ENCODE measurements around the gene GPR108. TPM values are rescaled to one million over a fixed set of nuclear protein-coding genes. Genes with fewer than 3 reads are reported as not detected.

The GPR108 gene
- total RNA-seq, 1 donor from 2014 or later = 57.6 TPM

DNA sequence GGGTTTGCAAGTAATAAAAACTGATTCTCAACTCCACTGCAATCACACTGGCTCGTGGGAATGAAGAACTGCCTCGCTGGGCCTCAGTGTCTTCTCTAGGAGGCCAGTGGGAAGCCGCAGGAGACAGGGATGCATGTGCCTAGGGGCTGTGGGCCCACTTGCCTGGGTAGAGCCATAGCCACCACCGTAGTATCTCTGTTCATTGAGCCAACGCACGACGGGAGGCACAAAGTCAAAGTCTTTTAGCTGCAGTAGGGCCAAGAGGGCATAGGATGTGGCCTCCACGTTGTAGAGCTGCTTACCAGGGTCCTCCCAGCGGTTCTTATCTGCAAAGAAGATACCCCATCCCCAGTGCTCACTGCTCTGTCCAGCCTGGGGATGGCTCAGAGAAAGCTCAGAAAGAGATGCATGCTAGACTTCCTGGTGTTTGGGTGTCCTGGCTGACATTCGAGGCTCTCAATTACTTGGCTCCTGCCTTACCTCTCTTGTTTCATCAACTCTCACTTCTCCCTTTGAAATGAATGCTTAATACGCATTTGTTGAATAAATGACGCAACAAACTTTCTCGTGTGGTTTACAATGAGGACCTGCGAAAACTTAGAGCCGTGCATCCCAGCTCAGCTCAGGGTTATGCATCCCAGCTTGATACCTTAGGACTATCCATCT, 51.3 kb downstream of the GPR108 start:
- no peaks in the 10 kb centered on the region for H3K27me3 ChIP-seq
- no peaks in the 10 kb centered on the region for H3K9me3 ChIP-seq
- no peak overlapping the region for H3K27ac ChIP-seq
- intact Hi-C loops (cut with DNase I) = no loop called here
- H3K4me1 ChIP-seq = no peaks in the 10 kb centered on the region
- TF ChIP-seq, protein P1, sequence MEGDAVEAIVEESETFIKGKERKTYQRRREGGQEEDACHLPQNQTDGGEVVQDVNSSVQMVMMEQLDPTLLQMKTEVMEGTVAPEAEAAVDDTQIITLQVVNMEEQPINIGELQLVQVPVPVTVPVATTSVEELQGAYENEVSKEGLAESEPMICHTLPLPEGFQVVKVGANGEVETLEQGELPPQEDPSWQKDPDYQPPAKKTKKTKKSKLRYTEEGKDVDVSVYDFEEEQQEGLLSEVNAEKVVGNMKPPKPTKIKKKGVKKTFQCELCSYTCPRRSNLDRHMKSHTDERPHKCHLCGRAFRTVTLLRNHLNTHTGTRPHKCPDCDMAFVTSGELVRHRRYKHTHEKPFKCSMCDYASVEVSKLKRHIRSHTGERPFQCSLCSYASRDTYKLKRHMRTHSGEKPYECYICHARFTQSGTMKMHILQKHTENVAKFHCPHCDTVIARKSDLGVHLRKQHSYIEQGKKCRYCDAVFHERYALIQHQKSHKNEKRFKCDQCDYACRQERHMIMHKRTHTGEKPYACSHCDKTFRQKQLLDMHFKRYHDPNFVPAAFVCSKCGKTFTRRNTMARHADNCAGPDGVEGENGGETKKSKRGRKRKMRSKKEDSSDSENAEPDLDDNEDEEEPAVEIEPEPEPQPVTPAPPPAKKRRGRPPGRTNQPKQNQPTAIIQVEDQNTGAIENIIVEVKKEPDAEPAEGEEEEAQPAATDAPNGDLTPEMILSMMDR (IDR thresholded peaks at IDR 0.05) = no peak
- no peak overlapping the region for H3K4me3 ChIP-seq
- DNase-seq (ENCODE audit: low spot score in 2 of 2) = no peak
- H3K36me3 ChIP-seq = no peaks in the 10 kb centered on the region

DNA sequence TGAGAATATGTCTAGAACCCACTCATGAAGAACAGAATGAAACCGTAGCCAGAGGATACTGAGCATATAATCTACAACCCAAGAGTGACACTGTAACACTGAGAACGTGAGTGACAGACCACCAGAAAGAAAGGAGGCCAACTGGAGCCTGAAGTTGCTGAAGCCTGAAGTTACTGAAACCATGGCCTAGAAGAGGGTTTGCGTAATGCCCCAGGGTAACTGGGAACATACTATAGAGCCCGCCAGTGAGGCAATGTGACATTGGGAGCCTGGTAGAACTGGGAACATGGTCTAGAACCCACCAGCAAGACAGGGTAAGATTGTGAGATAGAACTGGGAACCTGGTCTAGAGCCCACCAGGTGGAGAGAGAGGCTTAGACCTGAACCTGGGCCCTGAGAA, 51.9 kb downstream of the GPR108 start:
- no peaks in the 10 kb centered on the region for H3K36me3 ChIP-seq
- intact Hi-C loops (cut with DNase I) = no loop called here

DNA sequence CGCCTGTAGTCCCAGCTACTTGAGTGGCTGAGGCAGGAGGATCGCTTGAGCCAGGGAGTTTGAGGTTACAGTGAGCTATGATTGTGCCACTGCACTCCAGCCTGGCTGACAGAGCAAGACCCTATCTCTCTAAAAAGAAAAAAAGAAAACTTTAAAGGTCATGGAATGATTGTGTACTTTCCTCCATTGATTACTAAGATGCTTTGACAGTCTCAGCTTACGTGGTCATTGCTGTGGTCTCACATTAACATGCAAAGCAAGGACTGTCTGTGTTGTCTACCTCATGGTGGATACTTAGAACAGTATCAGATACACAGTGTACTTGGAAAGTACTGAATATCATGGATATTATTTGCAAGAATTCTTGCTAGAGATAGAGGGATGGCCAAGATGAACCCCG, 53.4 kb downstream of the GPR108 start:
- Histone ChIP-seq H3K36me3 (no peaks in the 10 kb centered on the region), H3K27ac (no peak overlapping the region), H3K4me3 (no peak overlapping the region), H3K27me3 (no peaks in the 10 kb centered on the region), H3K9me3 (no peaks in the 10 kb centered on the region), H3K4me1 (no peaks in the 10 kb centered on the region)
- TF ChIP-seq, protein P1 (IDR thresholded peaks at IDR 0.05) = no peak
- intact Hi-C loops (cut with DNase I) = no loop called here
- no peak for DNase-seq (ENCODE audit: low spot score in 2 of 2)

More for the DNA sequence above, 51.9 kb downstream of the GPR108 start:
- no peak overlapping the region for H3K4me3 ChIP-seq
- no peaks in the 10 kb centered on the region for H3K9me3 ChIP-seq
- TF ChIP-seq, protein P1 (IDR thresholded peaks at IDR 0.05) = no peak
- H3K4me1 ChIP-seq = no peaks in the 10 kb centered on the region
- no peaks in the 10 kb centered on the region for H3K27me3 ChIP-seq
- no peak overlapping the region for H3K27ac ChIP-seq
- DNase-seq (ENCODE audit: low spot score in 2 of 2) = no peak

DNA sequence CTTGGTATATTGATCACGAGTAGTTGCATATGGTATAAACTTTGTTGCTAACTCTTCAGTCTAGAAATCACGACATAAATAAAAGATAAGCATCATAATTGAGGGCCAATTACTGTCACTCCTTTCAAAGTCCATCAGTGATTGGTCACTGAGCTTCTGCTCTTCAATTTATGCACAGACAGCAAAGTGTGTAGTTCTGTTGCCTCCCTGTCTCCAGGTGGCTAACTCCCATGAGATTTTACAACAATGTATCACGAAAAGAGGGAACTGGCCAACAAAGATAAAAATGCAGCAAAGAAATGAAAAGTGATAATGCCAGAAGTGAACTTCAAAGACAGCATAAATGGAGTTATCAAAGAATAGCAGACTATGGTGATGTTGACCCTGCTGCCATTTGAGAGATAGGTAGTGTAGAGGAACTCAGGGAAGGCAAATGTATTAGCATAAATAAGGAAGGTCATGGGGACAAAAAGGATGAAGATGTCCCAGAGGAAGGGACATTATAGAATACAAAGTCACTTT, 54.7 kb downstream of the GPR108 start:
- Histone ChIP-seq H3K36me3 (no peaks in the 10 kb centered on the region), H3K4me1 (no peaks in the 10 kb centered on the region), H3K4me3 (no peak overlapping the region), H3K27me3 (no peaks in the 10 kb centered on the region), H3K9me3 (no peaks in the 10 kb centered on the region), H3K27ac (no peak overlapping the region)
- intact Hi-C loops (cut with DNase I) = no loop called here
- DNase-seq (ENCODE audit: low spot score in 2 of 2) = no peak
- TF ChIP-seq, protein P1 (IDR thresholded peaks at IDR 0.05) = no peak

DNA sequence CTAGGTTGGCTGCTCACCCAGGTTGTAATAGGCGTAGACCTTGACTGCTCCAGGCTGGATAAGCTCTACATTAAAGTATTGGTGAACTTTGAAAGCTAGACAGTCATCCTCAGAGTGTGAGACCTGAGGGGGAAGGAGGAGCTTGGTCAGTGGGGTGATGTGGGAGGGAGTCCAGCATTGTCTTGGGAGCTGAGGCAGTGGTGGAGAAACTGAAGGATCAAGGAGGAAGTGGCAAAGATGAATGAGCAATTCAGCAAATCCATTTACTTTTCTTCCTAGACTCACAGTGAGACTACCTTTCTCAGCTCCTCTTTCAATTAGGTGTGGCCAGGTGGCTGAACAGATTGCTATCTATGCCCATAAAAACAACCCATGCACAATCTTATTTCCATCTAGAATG, 57.2 kb downstream of the GPR108 start:
- Histone ChIP-seq H3K9me3 (no peaks in the 10 kb centered on the region), H3K27me3 (no peaks in the 10 kb centered on the region), H3K36me3 (no peaks in the 10 kb centered on the region), H3K4me3 (no peak overlapping the region), H3K4me1 (no peaks in the 10 kb centered on the region), H3K27ac (no peak overlapping the region)
- TF ChIP-seq, protein P1 (IDR thresholded peaks at IDR 0.05) = no peak
- no peak for DNase-seq (ENCODE audit: low spot score in 2 of 2)
- intact Hi-C loops (cut with DNase I) = no loop called here

Other genes starting within 250 kb of the GPR108 start
- 0.75 TPM for gene TUBB4A, start 235.3 kb downstream of the GPR108 start, total RNA-seq
- gene TNFSF9, start 206.6 kb downstream of the GPR108 start, total RNA-seq = not detected
- gene CD70, start 146.4 kb downstream of the GPR108 start, total RNA-seq = not detected
- 0.21 TPM for gene TNFSF14, start 67.4 kb downstream of the GPR108 start, total RNA-seq
- gene C3, start 16.9 kb downstream of the GPR108 start, total RNA-seq = 2,421 TPM
- 109 TPM for gene TRIP10, start 2.1 kb upstream of the GPR108 start, total RNA-seq
- gene SH2D3A, start 29.9 kb upstream of the GPR108 start, total RNA-seq = not detected
- 4.4 TPM for gene VAV1, start 35.1 kb upstream of the GPR108 start, total RNA-seq
- not detected for gene ADGRE1, start 150.0 kb upstream of the GPR108 start, total RNA-seq

Measured in ascending aorta (tissue), 2 donors.